K562 (cell line): ENCODE data around the gene CADM2. TPM values are rescaled to one million over a fixed set of nuclear protein-coding genes. Genes with fewer than 3 reads are reported as not detected.

Experiments
- ATAC-seq: fragments of 200-7000 bp; cut with Tn5 transposase; 3 replicates; pipeline ENCODE4 v1.9.1; 2020; ENCODE audit warnings: moderate library complexity
- BruUV-seq: library from RNA; stranded (reverse); fragments of 400-500 nt; replicated peaks from 2 replicates; lab custom pipeline; 2021; lab: Mats Ljungman, UMichigan
- CTCF ChIA-PET: fragments of 300-600 bp; formaldehyde crosslinking; extraction: SDS; loops from one replicate; lab custom pipeline; 2021; ENCODE audit warnings: low intra/inter-chr PET ratio; lab: Yijun Ruan, JAX
- POLR2A ChIA-PET: fragments of 300-600, 350-650 bp; sonication (Branson Sonifier 250); formaldehyde crosslinking; extraction: SDS; loops from one replicate; lab custom pipeline; 2021; ENCODE audit warnings: antibody characterized with exemption, inconsistent platforms; lab: Yijun Ruan, JAX
- DNase-seq, 4 experiments: peaks; one replicate each; pipeline versions ENCODE4 v3.0.0 to v3.0.0-alpha.2; 2011 to 2018; ENCODE audit warnings: low spot score in 3 of 4, mixed read lengths in 3 of 4; ENCODE audit errors: extremely low read depth in 1 of 4
- FAIRE-seq: peaks from 2 replicates; lab custom pipeline; 2011; peaks lifted over from hg19 to GRCh38; lab: Jason Lieb, UNC
- H2AFZ ChIP-seq: 2 replicates; pipeline ENCODE4 v1.6.0; 2011; ENCODE audit warnings: low read depth, low read length, control low read depth, inconsistent platforms
- H3K27ac ChIP-seq: fragments of 200-600 bp; 3 replicates; pipeline ENCODE4 v1.8.0; 2011; ENCODE audit warnings: low read depth, mild to moderate bottlenecking, control low read depth, inconsistent platforms, low read length, moderate library complexity, mixed read lengths; ENCODE audit errors: extremely low read depth
- H3K27me3 ChIP-seq, 2 experiments: fragments of 300-600 bp in 1 of 2; 2 replicates in 1 of 2; 3 replicates in 1 of 2; pipeline versions ENCODE4 v1.6.0 to v1.8.0; 2011; ENCODE audit warnings: inconsistent platforms in 2 of 2, low read length in 2 of 2, mild to moderate bottlenecking in 1 of 2, mixed read lengths in 1 of 2, moderate library complexity in 1 of 2; ENCODE audit not compliant: control insufficient read depth in 2 of 2, insufficient read depth in 2 of 2
- H3K36me3 ChIP-seq: fragments of 300-600 bp; 3 replicates; pipeline ENCODE4 v1.8.0; 2011; ENCODE audit warnings: mild to moderate bottlenecking, low read length, inconsistent platforms; ENCODE audit not compliant: control insufficient read depth, insufficient read depth
- H3K4me1 ChIP-seq, 2 experiments: fragments of 200-600 bp in 1 of 2; replicated peaks in 1 of 2; 2 replicates in 1 of 2; 3 replicates in 1 of 2; pipeline versions ENCODE4 v1.5.1 to v1.8.0; 2011; ENCODE audit warnings: inconsistent platforms in 2 of 2, low read length in 2 of 2, mild to moderate bottlenecking in 1 of 2, mixed read lengths in 1 of 2, moderate library complexity in 1 of 2; ENCODE audit not compliant: control insufficient read depth in 2 of 2, insufficient read depth in 2 of 2
- H3K4me2 ChIP-seq: 2 replicates; pipeline ENCODE4 v1.6.1; 2011; ENCODE audit warnings: low read length, control low read depth, inconsistent platforms, mixed read lengths; ENCODE audit not compliant: insufficient read depth
- H3K4me3 ChIP-seq: fragments of 200-600 bp; sonication (generic), shearing (Covaris generic); 2 replicates; pipeline ENCODE4 v1.5.1; 2016; ENCODE audit warnings: control low read depth, inconsistent platforms
- H3K79me2 ChIP-seq: fragments of 200-600 bp; 3 replicates; pipeline ENCODE4 v1.8.0; 2011; ENCODE audit warnings: low read length, inconsistent platforms; ENCODE audit not compliant: control insufficient read depth, insufficient read depth
- H3K9ac ChIP-seq, 2 experiments: 2 replicates each; pipeline versions ENCODE4 v1.6.0 to v1.6.1; 2011; ENCODE audit warnings: low read depth in 2 of 2, low read length in 2 of 2, control low read depth in 1 of 2, inconsistent platforms in 1 of 2, mild to moderate bottlenecking in 1 of 2, mixed read lengths in 1 of 2; ENCODE audit not compliant: insufficient read depth in 1 of 2
- H3K9me1 ChIP-seq: one replicate; pipeline ENCODE4 v1.6.0; 2011; ENCODE audit warnings: inconsistent platforms, mild to moderate bottlenecking, low read length, moderate library complexity; ENCODE audit not compliant: control insufficient read depth, insufficient read depth
- H3K9me3 ChIP-seq: replicated peaks from 2 replicates; pipeline ENCODE4 v1.5.1; 2011; ENCODE audit warnings: low read depth, low read length, inconsistent platforms; ENCODE audit not compliant: control insufficient read depth, insufficient read depth
- H4K20me1 ChIP-seq: replicated peaks from 2 replicates; pipeline ENCODE4 v1.6.1; 2011; ENCODE audit warnings: low read length, inconsistent platforms, mixed read lengths; ENCODE audit not compliant: control insufficient read depth, insufficient read depth
- CLOCK ChIP-seq: fragments of 250-450 bp; sonication (Bioruptor Pico); IDR thresholded peaks from 2 replicates; pipeline ENCODE4 v1.4.0; 2020; ENCODE audit warnings: mild to moderate bottlenecking, moderate library complexity, borderline replicate concordance
- GATA2 ChIP-seq: sonication (generic); formaldehyde crosslinking; IDR thresholded peaks from 2 replicates; pipeline ENCODE4 v1.4.0; 2020; ENCODE audit warnings: mild to moderate bottlenecking, missing genetic modification reagents
- GTF2A2 ChIP-seq: IDR thresholded peaks from 2 replicates; pipeline ENCODE4 v1.6.1; 2016; ENCODE audit warnings: mild to moderate bottlenecking, missing genetic modification characterization, missing compliant biosample characterization
- GTF2F1 ChIP-seq: IDR thresholded peaks from 2 replicates; pipeline ENCODE4 v1.6.1; 2011; ENCODE audit warnings: low read depth, low read length, improper control_type of control experiment
- HMG20B ChIP-seq: fragments of 250-450 bp; sonication (Bioruptor Pico); IDR thresholded peaks from 2 replicates; pipeline ENCODE4 v1.5.0; 2021; ENCODE audit warnings: mild to moderate bottlenecking
- HNRNPUL1 ChIP-seq: fragments of 200-400 bp; formaldehyde crosslinking; IDR thresholded peaks from 2 replicates; pipeline ENCODE4 v1.6.1; 2017; ENCODE audit warnings: low read length
- KLF16 ChIP-seq: IDR thresholded peaks from 2 replicates; pipeline ENCODE4 v1.6.1; 2016; ENCODE audit warnings: antibody characterized with exemption
- POLR2G ChIP-seq: fragments of 200-400 bp; formaldehyde crosslinking; IDR thresholded peaks from 2 replicates; pipeline ENCODE4 v1.6.1; 2017; ENCODE audit warnings: low read depth, mild to moderate bottlenecking, antibody characterized with exemption, low read length, moderate library complexity
- POLR3G ChIP-seq: IDR thresholded peaks from 2 replicates; pipeline ENCODE4 v1.6.1; 2011; ENCODE audit not compliant: insufficient read length, insufficient replicate concordance; ENCODE audit errors: extremely low read depth
- SP2 ChIP-seq: IDR thresholded peaks from 2 replicates; pipeline ENCODE4 v1.6.1; 2011; ENCODE audit warnings: mild to moderate bottlenecking, low read depth, low read length, moderate library complexity; ENCODE audit not compliant: poor library complexity, severe bottlenecking; ENCODE audit errors: extremely low read depth
- TRIM28 ChIP-seq: fragments of 450-650 bp; IDR thresholded peaks from 2 replicates; pipeline ENCODE4 v1.6.1; 2017
- ZNF212 ChIP-seq: fragments of 450-650 bp; formaldehyde crosslinking; IDR thresholded peaks from 2 replicates; pipeline ENCODE4 v1.4.0; 2020; ENCODE audit warnings: mild to moderate bottlenecking
- ZNF551 ChIP-seq: fragments of 250-450 bp; sonication (Bioruptor Pico); IDR thresholded peaks from 2 replicates; pipeline ENCODE4 v1.5.0; 2021; ENCODE audit warnings: mild to moderate bottlenecking, moderate library complexity
- WGBS: fragments of 100-300 bp; shearing (Covaris generic); methylation state at CpG from one replicate; pipeline ENCODE4 v1.1.6; 2016; ENCODE audit warnings: low coverage, mixed read lengths; ENCODE audit not compliant: insufficient coverage; ENCODE audit errors: missing lambda C conversion rate; 5-methylcytosine and 5-hydroxymethylcytosine counted together
- in situ Hi-C: fragments of 300-500 bp; cut with MboI; formaldehyde crosslinking; loops from 4 replicates; pipeline ENCODE4 v1.15.0; 2018; ENCODE audit warnings: inconsistent platforms, mixed read lengths
- intact Hi-C: fragments of 100-400 bp; cut with micrococcal nuclease; formaldehyde crosslinking; loops from 2 replicates; pipeline ENCODE4 v1.14.2; 2022
- polyA plus RNA-seq, 8 experiments: library from polyadenylated mRNA; depleted of rRNA in 4 of 8; stranded (reverse) in 5 of 8; unstranded in 3 of 8; fragments of >200 nt; fragmentation: Nextera tagmentation in 2 of 8; fragmentation: Illumina TruSeq in 1 of 8; extraction: Ambion mirVana in 2 of 8; extraction: Trizol in 1 of 8; gene quantifications; 2 replicates each; pipeline versions ENCODE4 v1.2.1 to v1.2.3, GENCODE V29; 2011 to 2014; ENCODE audit warnings: inconsistent platforms in 1 of 8, missing spikeins in 1 of 8
- total RNA-seq, 7 experiments: library from RNA; depleted of rRNA in 6 of 7; stranded (reverse); fragments of >200 nt in 6 of 7; fragmentation: Illumina TruSeq in 2 of 7; extraction: Trizol in 2 of 7; gene quantifications; 2 replicates each; pipeline versions ENCODE4 v1.2.1 to v1.2.3, GENCODE V29; 2011 to 2021; ENCODE audit warnings: low replicate concordance in 1 of 7
- TF ChIP-seq, protein P1 (sequence below): IDR thresholded peaks from 2 replicates; pipeline ENCODE4 v1.6.1; 2016; ENCODE audit warnings: missing genetic modification characterization, missing compliant biosample characterization
- TF ChIP-seq, protein P2 (sequence below): fragments of 450-650 bp; IDR thresholded peaks from 2 replicates; pipeline ENCODE4 v1.6.1; 2016; ENCODE audit warnings: missing biosample characterization, missing genetic modification characterization
- TF ChIP-seq, protein P3 (sequence below): fragments of 450-650 bp; IDR thresholded peaks from one replicate; pipeline ENCODE4 v1.6.1; 2018; ENCODE audit warnings: mild to moderate bottlenecking, moderate library complexity; ENCODE audit not compliant: partially characterized antibody

Gene CADM2
- total and polyA plus RNA-seq, 9 of the 15 experiments (the other 6 are each of a cell fraction or from before 2014, with no cell fraction given): 0.11 to 3.2 (median 0.95) TPM

DNA sequence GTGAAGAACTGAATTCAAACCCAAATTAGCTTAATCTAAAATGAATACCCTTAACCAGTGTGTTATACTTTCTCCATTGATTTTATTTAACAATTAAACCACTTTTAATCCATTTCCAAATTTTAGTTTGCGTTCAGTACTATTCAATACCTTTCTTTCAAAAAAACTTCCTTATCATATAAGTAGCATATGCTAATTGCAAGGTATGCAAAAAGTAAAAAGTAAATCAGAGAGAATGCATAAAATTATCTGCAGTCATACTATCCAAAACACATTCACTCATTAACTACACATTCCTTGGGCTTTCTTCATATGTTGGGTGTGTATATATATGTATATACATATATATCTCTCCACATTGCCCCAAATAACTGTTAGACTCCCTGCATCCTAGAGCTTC is 208.8 kb downstream of the CADM2 start:
- TF ChIP-seq TRIM28 (no peak), CLOCK (CRISPR knock-in tag) (no peak), GATA2 (no peak), ZNF212 (CRISPR knock-in tag) (no peak), SP2 (no peak), HMG20B (no peak), GTF2A2 (tag) (no peak), POLR3G (no peak), KLF16 (no peak), HNRNPUL1 (no peak), GTF2F1 (no peak), POLR2G (no peak), ZNF551 (CRISPR knock-in tag) (no peak)
- TF ChIP-seq, protein P1, sequence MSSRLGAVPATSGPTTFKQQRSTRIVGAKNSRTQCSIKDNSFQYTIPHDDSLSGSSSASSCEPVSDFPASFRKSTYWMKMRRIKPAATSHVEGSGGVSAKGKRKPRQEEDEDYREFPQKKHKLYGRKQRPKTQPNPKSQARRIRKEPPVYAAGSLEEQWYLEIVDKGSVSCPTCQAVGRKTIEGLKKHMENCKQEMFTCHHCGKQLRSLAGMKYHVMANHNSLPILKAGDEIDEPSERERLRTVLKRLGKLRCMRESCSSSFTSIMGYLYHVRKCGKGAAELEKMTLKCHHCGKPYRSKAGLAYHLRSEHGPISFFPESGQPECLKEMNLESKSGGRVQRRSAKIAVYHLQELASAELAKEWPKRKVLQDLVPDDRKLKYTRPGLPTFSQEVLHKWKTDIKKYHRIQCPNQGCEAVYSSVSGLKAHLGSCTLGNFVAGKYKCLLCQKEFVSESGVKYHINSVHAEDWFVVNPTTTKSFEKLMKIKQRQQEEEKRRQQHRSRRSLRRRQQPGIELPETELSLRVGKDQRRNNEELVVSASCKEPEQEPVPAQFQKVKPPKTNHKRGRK (tag): no peak
- TF ChIP-seq, protein P2, sequence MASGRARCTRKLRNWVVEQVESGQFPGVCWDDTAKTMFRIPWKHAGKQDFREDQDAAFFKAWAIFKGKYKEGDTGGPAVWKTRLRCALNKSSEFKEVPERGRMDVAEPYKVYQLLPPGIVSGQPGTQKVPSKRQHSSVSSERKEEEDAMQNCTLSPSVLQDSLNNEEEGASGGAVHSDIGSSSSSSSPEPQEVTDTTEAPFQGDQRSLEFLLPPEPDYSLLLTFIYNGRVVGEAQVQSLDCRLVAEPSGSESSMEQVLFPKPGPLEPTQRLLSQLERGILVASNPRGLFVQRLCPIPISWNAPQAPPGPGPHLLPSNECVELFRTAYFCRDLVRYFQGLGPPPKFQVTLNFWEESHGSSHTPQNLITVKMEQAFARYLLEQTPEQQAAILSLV (tag): no peak
- TF ChIP-seq, protein P3, sequence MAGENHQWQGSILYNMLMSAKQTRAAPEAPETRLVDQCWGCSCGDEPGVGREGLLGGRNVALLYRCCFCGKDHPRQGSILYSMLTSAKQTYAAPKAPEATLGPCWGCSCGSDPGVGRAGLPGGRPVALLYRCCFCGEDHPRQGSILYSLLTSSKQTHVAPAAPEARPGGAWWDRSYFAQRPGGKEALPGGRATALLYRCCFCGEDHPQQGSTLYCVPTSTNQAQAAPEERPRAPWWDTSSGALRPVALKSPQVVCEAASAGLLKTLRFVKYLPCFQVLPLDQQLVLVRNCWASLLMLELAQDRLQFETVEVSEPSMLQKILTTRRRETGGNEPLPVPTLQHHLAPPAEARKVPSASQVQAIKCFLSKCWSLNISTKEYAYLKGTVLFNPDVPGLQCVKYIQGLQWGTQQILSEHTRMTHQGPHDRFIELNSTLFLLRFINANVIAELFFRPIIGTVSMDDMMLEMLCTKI: no peak
- TF ChIP-seq, all 486 proteins: peak for 0
- ATAC-seq: no peak
- Histone ChIP-seq H3K4me2 (no peak overlapping the region), H3K27ac (no peak overlapping the region), H2AFZ (no peak overlapping the region), H3K4me3 (no peak overlapping the region), H3K9me1 (no peaks in the 10 kb centered on the region), H3K79me2 (no peaks in the 10 kb centered on the region), H3K9ac (no peak overlapping the region), H3K36me3 (no peaks in the 10 kb centered on the region), H3K27me3 (no peaks in the 10 kb centered on the region), H3K9me3 (no peaks in the 10 kb centered on the region), H3K4me1 (no peaks in the 10 kb centered on the region), H4K20me1 (no peaks in the 10 kb centered on the region)
- WGBS: 0% methylated on average over 1 of the region's 1 CpG
- ChIA-PET CTCF (no interaction called here), POLR2A (no interaction called here)
- intact Hi-C loops (no loop called here), in situ Hi-C loops (no loop called here)
- no peak for FAIRE-seq
- DNase-seq: no peak
- BruUV-seq: no TSS peak
